Esophagus mucosa (tissue), 1 donor: ENCODE data around the gene GCA. TPM values are rescaled to one million over a fixed set of nuclear protein-coding genes. Genes with fewer than 3 reads are reported as not detected.

Experiments used
- ATAC-seq: fragments of 200-7000 bp; cut with Tn5 transposase; one replicate; pipeline ENCODE4 v1.9.1; 2020
- total RNA-seq: library from RNA; stranded (reverse); gene quantifications from one replicate; pipeline ENCODE4 v1.2.4, GENCODE V29; 2023
- donor health status: DM: yes; HTN: yes; CAD: no.

GCA gene
- total RNA-seq, 1 donor from 2014 or later, result 7.1 TPM

DNA sequence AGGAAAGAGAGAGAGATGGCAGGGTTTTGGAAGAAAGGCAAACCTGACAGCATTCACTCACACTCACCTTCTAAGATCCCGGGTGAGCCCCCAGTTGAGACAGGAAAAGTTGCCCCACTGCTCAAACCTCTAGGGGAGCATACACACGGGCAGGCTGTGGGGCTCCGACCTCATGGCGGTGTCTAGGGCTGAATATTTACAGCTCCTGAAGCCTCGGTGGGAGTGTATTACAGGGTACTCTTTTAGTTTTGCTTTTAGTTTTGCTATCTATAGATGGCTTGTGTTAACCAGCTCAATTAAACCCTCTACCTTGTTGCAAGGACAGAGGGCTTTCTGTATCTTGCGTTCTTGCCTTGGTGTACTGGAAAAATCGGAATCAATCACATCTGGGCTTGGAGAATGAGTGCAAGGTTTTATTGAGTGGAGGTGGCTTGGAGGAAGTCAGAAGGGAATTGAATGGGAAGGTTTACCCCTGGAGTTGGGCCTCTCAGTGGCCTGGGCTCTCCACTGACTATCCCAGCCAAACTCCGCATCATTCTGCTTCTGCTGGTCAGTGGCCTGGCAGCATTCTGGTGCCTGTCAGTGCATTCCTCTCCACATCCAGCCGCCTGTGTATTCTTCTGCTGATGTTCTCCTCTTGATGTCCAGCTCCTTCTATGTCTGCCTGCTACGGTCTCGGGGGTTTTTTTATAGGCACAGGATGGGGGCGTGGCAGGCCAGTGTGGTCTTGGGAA, 15.3 kb upstream of the GCA start:
- no peak for ATAC-seq

DNA sequence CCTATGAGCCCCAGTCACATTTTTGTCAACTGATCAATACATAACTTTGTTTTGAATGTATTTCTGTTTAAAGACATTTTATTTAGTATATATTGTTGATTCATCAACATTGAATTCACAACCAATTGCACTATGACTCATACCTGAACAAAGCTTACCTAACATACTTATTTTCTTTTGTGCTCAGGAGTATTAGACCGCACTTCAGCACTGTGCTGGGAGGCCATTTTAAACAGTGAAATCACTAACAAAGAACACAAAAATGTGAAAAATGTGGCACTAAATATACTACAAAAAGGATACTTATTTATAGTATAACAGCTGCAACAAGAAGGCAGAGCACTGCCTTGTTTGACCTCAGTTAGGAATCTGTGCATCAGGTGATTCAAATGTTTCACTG, 13.1 kb upstream of the GCA start:
- ATAC-seq, result no peak

DNA sequence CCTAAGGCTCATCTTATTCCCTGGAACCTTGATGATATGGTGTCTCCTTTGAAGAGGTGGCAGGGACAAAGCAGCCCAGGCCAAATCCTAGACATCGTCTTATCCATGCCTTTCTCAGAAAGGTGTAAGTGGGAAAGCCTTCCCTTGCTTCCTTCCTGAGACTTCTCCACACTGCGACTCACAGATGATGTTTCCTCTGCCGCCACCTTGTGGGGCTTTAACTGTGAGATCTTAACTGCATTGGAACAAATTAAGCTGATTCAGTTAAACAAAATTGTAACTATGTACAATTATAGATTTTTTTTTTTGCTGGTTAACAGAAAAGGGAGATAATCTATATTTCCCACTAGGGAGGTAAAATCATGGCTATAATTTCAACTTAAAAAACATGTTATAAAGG, 10.0 kb upstream of the GCA start:
- ATAC-seq, result no peak

DNA sequence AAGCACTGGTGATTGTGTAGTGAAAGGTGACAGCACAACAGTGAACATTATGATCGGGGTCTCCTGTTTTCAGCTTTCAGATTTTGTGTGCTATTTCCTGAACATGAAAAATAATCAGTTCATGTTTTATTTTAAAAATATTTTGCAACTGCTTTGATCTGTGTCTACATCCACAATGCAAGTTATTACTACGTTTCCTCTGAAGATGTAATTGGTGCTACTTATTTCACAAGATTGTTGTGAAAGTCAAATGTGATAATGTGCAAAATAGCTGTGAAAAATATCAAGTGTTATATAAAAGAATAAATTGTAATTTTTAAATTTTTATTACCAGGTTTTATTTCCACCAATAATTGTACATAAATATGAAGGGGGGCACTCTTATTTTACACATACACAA, 6.1 kb upstream of the GCA start:
- no peak for ATAC-seq

DNA sequence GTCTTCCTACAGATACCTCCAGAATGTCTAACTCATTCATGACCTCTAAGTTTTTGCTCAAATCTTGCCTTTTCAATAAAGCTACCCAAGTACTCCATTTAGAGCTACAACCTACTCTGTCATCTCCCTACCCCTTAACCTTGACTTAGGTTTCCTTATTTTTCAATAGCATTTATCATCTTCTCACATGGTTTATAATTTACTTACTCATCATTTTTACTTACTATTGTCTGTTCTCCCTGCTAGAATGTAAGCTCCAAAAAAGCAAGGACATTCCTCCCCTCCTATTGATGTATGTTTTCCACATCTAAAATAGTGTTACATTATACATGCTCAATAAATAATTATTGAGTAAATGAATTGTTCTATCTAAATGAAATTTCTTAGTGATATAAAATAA, 3.1 kb upstream of the GCA start:
- no peak for ATAC-seq

DNA sequence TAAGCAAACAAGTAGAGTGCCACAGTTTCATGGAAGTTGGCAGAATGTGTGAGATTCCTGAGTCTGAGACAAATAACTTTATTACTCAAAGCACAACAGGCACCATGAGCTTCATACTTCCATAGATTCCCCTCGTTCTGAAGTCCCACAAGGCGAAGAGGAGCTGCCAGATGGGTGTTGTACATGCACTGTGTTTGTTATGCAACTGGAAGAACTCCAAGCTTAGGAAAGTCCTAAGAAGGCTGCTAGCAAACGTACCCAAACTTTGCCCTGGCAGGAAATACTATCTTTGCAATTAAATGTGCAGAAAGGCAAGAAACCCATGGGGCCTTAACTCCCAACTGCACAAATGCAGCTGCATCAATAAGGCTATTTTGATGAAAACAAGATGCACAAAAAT, 1.6 kb upstream of the GCA start:
- ATAC-seq, result no peak

DNA sequence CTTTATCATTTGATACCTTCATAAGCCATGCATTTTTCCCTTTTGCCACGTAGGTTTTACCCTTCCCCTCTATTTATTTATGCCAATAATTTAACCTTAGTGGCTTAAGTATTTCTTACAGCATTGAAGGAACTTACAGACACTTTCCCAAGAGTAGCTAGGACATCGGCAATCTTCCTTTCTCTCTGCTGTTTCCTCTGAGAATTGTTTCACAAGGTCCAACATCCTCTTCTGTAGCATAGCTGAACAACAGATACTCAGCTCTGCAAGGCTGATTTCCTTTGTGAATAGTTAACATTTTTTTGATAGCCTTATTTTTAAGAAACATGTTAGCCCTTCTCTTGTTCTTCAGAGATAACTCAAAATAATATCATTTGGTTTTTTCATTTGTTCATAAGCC, 1.1 kb upstream of the GCA start:
- no peak for ATAC-seq

DNA sequence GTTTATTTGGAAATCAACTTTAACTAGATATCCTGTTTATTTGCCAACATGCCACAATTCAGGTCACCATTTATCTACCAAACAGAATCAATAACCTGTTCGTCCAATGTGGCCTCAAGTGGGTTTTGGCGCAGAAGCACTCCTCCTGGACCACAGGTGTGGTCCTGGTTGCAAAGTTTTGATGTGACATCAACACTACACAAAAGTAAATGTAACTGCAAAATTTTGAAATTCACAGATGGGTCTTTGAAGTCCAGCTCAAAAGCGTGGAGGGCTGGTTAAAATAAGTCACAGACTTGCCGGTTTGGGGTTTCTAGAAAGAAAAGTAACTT, 474 bp upstream of the GCA start:
- no peak for ATAC-seq

DNA sequence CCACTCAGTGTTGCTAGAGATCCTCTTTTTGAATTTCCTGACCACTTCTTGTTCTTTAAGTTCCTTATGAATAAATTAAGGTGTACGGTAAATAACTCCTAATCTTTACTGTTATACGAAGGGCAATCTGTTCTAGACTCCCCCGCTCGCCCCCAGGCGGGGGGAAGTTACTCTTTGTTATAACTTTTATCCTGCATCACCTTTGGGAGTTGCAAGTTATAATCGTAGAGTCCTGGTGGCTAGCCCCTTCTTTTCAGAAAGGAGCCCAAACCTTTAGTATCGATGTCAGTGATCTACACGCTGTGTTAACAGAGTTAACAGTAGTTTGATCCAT, 652 bp downstream of the GCA start:
- ATAC-seq, result no peak

DNA sequence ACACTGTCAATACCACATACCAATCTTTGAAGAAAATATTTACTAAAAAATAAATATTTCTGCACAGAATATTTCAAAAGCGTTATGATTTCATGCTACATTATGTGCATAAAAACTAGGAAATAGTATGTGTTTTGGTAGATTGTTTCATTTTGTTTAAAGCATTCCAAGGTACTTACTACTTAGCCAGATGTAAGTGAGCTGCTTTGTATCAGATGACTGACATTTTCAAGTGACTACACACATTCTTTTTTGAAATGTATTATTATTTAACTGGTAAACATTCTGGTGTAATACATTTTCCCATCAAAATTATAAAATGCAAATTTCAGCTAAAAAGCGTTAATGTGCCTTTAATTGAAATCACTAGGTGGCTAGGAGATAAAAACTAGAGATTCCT, 21.5 kb downstream of the GCA start:
- ATAC-seq, result no peak

DNA sequence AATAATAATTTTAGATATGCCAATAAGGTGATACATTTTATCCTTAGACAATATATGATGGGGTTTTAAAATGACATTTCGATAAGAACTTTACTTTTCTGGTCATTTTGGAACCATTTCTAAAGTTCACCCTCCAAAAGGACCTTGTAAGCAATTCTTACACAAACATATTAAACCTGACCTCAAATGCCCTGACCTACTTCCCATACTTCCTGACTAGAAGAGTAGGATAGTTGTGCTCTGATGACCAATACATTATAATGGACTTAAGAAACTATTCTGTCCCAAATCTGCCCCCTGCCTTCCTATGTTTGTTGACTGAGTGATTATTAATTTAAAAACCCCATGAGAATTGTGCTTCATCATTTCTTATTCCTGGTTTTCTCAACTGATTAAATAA, 24.6 kb downstream of the GCA start:
- ATAC-seq, result no peak

DNA sequence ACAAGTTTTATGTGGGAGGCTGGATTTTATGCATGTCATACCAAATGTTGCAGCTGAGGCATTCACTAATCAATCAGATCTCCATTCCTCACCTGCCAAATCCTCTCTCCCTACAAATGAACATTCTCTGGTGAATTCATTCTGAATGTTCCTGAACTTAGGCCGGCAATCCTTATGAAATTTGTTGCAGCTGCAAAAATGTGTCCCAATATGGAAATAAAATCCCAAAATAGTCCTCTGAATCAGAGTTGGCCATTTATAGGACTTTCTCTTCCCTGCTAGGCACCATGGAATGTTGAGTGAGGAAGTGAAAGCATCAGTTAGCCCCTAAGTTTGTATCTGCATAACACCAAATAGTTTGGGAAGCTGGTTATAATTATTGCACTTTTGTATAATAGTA, 25.6 kb downstream of the GCA start:
- no peak for ATAC-seq

DNA sequence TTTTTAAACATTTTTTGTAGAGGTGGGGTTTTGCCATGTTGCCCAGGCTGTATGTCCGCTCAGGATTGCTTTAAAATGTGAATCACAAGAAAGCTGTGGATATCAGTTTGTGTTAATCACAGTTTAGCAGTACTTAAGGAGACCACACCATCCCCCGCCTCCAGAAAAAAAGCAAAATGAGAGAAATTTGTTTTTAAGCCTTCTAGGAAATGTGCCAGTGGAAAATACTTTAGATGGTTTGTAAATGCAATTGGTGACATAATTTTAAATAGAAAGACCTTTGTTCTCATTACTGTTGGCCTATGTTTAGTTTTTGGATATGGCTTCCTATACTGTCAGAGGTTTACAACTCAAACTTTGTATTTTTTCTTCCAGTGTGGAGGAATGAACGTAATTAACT, 27.0 kb downstream of the GCA start:
- ATAC-seq, result no peak

DNA sequence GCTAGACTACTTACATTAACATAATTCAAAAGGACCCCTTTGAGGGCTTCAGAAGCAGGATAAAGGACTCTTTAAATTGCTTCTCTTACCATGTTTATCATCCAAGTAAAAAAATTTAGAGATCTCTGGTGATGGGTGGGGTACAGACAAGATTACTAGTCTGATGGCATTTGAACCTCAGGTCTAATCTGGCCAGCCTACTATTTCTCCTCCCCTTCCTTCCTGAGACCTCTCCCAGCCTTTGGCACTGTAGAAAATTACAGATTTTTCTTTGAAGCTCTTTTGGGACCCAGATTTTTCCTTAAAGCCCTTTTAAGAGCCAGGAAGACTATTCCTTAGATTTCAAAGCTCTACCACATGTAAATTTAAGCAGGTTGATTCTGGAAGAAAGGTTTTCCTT, 28.9 kb downstream of the GCA start:
- no peak for ATAC-seq

DNA sequence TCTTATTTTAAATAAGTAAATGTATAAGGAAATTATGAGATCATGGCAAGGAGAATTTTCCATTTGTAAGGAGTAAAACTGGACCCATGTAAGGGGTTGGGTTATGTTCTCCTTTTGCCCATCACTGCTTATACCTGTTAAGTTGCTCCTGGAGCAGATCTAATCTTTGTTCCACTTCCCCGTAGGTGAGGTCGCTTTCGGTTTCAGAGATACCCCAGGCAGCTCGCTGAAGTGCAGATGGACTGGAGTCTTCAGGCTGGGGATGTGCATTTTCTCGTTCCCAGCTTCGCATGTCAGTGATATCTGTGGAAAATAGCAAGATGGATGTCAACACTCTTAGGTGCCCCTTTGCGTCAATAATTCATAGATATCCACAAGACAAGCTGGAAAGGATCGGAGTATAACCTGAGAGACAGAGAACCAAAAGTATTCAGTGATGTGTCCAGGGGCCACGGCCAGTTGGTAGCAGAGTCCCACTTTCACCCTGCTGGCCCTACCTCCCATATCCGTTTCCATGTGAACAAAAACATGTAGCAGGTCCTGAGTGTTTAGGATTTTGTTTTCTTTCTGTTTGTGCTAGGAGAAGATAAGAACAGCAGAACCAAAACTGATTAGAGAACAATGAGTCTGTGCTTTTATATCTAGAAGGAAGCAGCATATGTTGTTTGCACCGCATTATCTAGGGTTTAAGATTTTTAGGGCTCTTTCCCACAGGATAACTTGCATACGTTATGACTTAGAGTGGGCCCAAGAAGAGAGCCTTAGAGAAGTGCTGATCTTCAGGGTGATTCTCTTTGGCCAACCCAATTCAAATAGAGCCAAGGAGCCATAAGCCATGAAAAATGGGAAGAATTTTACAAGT, 36.0 kb downstream of the GCA start:
- ATAC-seq, result no peak

DNA sequence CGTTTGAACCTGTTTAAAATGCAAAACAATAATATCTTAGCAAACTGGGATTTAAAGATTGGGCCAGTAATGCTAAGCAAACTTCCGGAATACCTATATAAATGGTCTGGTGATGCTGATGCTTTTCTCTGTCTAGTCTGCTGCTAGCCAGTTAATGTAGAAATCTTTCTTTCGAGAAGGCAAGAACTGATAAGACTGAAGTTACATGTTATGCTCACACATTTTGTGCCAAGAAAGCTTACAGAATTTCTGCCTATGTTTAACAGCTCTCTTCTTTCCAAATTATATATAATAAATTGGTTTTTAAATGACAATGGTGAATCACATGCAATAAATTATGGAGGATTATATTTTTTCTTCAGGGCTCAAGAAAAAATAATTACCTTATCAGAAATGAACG, 37.9 kb downstream of the GCA start:
- no peak for ATAC-seq

DNA sequence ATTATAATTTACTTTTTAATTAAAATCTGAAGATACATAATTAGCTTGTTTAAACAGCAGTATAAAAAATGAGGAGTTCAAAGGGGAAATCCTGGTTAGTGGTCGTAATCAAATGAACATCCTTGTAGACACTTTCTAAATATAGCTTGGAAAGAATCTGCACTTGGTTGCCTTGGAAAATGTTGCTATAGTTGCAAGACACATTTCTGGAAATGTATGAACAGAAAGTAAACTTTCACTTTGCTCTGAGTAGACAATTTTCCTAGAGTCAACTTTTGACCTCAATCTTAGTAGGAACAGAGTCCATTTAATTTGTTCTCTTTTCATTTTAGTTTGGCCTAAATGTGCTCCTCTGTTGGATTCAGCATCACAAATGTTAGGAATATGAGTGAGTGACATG, 38.3 kb downstream of the GCA start:
- ATAC-seq, result no peak

DNA sequence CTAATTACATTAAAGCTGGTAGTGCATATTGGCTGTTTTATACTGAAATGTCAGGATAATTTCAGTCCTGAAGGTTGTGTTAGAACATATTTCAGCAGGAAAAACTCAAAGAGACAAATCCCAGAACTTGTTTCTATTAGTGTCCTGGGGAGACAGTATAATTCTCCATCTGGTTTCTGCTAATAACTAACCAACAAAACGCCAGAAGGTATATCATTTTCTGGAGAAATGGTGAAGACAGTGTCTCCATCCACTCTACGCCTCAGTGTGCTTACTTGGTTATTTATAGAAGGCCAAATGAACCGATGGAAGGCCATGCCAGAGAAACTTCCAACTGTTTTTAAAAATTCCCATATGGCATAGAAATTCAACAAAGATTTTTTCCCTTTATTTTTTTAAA, 41.6 kb downstream of the GCA start:
- ATAC-seq, result no peak

DNA sequence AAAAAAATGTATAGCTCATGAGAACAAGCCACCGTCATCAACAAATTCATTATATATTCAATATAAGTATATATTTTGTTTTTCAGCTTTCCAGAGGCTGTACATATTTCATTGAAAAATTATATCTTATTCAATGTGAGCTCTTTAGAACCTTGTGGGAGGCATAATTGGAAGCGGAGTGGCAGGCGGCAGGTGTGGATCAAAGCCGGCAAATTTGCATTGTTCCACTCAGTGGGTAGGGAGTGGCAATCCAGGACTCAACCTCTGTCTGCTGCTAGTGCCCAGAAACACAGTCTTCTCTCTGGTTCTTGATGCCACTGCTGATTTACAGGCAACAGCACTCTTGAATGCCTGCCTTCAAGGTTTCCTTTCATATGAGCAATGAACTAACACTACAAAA, 46.9 kb downstream of the GCA start:
- no peak for ATAC-seq

DNA sequence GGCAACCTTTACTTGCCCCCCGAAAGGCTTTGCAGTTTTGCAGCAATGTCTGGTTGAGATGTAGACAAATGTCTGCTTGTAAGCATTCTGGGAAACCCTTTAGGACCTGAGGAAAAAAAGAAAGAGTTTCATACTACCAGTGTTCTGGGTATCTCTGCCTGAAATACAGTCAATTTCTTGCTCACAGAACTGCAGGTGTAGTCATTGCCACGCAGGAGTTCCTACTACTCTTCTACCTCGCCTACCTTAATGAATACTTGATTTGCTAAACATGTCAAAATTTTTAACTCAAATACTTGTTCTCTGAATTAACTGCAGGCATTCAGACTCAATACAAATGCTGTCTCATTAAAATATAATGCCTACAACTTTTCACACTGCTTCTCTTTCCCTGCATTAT, 56.4 kb downstream of the GCA start:
- no peak for ATAC-seq

DNA sequence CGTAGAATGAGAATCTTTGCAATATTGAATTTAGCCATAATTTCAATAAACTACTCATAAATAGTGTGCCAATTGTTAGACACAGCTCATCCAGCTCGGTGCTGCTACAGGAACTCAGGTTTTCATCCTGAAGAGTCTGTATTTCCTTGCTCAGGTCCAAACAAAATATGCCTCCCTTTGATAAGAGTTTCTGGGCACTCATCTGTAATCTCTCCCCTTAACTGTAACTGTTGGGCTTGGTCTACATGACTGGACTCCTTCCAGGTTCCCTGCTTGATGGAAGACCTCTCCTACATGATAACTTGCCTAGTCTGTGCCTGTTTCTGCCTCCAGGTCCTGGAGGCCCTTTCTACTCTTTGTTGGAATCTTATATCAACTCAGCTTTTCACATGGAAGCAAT, 57.9 kb downstream of the GCA start:
- ATAC-seq, result no peak

DNA sequence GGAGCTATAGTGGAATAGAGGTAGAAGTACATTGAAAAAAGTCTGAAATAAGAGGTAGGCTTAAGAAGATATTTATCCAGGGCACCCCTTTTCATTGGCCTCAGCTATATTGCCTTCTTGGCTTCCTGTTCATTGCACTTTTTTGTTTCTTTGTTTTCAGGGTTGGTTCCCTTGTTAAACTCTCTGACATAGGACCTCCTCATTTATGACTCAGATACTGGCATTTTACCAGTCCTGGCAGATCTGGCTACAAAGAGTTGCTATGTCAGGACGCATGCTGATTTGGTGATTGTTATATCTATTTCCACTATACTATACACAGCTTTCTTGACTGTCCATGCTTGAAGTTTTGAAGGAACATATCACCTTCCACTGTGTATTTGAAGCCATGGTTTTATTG, 60.0 kb downstream of the GCA start:
- peak; percentile 77 for ATAC-seq
